ENCODE data around the gene MRPL14.

MRPL14 gene

GRCh38 chr6:44064089-44064947, 62.9 kb downstream of the MRPL14 start:
- peak; percentile 24 for DNase-seq

DNA sequence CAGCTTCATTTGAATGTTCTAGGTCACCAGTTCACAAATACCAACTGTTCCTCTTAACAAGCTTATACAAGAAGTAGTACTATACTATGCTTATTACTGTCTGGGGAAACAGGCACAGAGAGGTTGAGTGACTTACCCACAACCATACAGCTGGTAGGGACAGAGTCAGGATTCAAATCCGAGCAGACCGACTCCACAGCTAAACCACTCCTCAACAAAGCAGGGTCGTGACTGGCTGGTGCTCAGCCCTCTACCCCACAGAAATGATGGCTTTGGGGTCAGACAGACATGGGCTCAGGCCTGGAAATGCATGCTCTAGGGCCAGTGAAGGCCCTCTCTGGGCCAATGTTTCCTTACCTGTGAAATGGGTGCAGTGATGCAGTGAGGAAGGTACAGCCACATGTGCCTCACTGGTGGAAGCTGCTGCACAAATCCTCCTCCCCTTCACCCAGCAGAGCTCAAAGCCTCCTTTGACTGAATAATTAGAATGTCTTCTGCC, 63.6 kb downstream of the MRPL14 start:
- no peak for DNase-seq
